GM19467 (cell line): ENCODE measurements around the gene ASPG.

ENCODE experiments used
- ATAC-seq: cut with Tn5 transposase; IDR thresholded peaks from one replicate; pipeline ENCODE4 v1.9.1; 2021; ENCODE audit warnings: mild to moderate bottlenecking, moderate library complexity; ENCODE audit not compliant: unreplicated experiment

Gene ASPG

DNA sequence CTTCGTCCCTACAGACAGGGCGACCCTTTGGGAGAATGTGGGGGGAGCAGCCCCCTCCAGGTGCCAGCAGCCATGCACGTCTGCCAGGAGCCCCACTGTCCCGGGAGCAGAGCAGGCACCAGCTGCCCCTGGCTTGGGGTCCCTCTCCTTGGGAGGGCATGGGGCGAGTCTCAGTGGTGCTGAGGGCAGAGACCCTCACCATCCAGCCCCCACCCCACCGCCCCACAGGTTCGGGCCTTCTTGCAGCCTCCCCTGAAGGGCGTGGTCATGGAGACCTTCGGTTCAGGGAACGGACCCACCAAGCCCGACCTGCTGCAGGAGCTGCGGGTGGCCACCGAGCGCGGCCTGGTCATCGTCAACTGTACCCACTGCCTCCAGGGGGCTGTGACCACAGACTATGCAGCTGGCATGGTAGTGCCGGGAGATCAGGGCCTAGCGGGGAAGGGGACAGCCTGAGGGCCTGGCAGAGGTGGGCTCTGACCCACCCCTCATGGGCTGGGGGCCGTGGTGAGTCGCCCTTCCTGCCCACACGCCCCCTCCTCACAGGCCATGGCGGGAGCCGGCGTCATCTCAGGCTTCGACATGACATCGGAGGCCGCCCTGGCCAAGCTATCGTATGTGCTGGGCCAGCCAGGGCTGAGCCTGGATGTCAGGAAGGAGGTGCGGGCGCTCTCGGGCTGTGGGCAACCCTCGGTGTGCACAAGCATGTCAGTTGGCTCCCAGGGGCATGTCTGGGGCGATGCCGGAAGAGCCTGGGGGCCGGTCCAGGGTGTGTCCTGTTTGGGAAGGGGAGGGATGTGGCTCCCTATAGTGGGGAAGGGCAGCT, 18.8 kb downstream of the ASPG start:
- no peak for ATAC-seq

DNA sequence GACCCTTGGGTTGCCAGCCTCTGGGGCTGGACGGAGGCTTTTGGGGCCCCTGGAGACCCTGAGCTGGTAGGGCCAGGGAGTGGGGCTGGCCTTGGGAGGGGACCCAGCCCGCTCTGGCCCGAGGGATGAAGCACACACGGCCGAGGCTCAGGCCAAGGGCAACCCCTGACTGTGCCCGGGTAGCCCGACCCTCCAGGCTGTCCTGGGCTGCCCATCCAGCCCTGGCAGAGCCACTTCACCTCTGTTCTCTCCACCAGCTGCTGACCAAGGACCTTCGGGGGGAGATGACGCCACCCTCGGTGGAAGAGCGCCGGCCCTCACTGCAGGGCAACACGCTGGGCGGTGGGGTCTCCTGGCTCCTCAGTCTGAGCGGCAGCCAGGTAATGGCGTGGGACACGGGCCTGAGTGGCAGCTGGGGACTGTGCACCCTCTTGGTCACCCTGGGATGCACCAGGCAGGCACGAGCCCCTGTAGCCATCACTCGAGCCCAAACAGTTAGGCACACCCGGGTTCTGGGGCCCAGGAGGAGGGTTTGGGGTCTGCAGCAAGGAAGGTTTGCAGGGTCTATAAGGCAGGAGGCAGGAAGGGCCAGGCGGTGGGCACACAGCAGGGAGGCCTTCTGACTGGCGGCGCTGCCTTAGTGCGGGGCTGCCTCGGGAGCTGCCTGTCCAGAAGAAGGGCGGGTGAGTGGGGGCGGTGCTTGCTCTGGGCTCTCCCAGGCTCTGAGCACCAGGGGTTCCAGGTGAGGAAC, 19.7 kb downstream of the ASPG start:
- ATAC-seq: no peak

DNA sequence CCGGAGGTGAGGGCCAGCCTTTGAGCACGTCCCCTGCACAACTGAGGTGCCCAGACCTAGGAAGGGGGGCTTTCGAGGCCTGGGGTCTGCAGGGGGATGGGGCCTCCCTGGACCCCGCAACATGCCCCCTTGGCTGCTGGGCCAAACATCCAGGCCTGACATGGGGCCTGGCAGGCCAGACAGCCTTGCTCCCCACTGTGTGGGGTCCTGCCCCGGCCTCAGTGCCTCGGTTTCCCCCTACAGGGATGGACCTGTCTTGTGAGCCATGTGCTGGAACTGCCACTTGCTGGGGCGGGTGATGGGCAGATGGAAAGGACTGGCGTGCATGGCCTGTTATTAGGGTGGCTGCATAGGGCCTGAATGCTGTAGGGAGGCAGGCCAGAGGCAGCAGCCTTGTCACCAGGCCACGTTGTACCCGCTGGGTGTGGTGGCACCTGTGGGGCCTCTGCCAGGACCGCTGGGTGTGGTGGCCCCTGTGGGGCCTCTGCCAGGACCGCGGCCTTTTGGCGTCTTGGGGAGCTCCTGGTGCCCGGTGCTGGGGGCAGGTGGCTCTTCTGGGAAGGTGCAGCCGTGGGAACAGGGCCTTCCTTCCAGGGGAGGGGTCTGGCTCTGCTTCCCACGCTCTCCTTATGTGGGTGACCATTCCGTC, 20.4 kb downstream of the ASPG start:
- no peak for ATAC-seq

DNA sequence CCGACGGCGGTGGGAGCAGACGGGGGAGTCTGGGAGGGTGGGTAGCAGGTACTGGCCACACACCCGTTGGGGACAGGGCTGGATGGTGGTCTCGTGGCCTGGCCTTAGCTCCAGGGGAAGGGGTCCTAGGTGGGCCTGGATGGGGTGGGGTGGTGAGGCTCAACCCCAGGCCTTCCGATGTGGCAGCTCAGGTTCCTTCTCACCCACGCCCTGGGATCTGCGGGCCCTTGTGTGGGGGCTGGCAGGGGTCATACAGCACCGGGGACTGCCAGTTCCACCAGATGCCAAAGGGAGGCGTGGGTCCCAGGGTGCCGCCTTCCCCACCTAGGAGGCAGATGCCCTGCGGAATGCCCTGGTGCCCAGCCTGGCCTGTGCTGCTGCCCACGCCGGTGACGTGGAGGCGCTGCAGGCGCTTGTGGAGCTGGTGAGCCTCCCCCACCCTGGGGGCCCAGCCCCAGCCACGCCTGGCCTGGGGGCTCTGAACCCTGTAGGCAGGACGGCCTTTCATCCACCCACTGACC, 21.0 kb downstream of the ASPG start:
- ATAC-seq: no peak

DNA sequence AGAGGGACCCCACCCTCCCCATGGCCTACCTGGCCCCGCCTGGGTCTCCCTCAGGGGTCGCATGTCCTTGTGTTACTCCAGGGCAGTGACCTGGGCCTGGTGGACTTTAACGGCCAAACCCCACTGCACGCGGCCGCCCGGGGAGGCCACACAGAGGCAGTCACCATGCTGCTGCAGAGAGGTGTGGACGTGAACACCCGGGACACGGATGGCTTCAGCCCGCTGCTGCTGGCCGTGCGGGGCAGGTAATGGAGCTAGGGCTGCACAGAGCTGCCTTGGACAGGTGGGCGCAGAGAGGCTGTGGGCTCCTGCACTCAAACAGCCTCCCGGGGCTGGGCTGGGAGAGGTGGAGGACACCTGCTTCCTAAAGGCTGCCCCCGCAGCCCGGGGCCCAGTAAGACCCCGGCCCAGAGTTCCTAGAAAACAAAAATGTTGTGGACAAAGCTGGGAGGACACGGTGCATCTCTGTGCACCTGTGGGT, 21.6 kb downstream of the ASPG start:
- no peak for ATAC-seq

DNA sequence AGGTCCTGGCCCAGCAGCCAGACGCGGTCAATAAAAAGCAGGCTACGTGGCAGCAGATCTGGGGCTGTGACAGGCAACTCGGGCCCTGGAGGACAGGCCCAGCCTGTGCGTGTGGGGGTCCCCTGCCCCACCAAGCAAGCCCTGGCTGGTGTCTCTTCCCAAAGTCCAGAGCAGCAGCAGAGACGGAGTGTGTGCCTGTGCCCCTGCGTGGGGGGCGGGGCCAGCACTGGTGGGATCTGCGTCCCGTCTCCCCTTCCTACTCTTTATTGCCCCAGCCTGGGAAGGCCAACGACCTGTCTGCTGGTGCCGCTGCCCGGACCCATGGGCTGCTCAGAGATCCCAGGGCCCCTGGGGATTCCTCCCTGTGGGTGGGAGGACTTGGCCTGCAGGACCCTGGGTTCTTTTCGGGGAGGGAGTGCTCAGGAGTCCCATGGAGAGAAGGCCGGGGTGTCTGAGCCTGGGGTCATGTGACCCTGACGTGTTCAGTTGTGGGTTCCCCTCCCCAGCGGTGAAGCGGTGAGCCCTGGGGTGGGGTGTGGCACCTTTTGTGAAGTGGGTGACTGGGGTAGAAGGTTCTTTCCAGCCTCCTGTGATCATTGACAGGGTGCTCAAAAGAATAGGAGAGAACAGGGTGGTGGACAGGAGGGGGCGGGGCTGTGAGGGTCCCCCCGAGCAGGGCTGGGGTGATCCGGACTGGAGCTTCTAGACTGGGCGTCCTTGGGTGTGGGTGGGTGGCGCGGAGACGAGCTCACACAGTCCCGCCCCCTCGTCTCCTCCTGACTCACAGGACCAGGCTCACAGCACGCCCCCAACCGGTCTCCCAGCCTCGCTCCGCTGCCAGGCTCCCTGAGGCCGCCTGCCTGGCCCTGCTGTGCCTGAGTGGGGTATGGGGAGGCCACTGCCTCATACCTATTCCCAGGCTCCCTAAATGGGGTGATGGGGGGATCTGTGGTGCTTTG, 22.4 kb downstream of the ASPG start:
- ATAC-seq: no peak

DNA sequence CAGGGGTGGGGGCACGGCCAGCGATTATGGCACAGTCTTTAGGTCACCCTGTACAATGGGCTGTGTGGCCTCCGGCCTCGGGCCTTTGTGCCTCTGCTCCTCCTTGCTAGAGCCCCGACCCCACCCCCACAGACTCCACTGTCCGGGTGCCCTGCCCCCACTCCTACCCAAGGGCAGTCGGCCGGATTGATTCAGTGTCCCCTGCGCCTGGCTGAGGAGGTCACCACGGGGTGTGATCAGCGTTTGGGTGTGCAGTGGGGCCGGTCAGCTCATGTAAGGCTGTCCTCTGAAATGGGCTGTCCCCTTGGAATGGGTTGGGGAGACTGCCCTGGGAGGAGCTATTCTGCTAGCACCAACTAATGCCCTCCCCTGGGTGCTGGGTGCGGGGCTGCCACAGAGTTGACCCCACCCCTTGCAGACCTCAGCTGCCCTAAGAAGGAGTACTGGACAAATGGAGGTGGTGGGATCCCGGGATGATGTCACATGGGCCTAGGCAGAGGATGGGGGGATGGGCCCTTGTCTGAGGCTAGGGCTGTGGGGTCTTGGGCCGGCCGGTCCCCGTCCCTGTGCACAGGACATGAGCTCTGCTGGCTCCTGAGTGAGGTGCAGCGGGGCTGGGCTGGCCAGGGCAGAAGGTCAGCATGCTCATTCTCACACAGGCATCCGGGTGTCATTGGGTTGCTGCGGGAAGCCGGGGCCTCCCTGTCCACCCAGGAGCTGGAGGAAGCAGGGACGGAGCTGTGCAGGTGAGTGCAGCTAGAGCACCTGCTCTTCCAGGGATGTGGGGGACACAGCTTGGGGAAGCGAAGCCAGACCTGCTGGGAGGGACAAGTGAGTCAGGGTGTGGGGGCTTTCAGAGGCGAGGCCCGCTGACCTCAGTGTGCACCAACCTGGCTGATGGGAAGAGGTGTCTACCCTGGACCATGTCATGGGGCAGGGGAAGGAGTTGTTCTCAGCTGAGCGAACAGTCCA, 23.4 kb downstream of the ASPG start:
- ATAC-seq: no peak

DNA sequence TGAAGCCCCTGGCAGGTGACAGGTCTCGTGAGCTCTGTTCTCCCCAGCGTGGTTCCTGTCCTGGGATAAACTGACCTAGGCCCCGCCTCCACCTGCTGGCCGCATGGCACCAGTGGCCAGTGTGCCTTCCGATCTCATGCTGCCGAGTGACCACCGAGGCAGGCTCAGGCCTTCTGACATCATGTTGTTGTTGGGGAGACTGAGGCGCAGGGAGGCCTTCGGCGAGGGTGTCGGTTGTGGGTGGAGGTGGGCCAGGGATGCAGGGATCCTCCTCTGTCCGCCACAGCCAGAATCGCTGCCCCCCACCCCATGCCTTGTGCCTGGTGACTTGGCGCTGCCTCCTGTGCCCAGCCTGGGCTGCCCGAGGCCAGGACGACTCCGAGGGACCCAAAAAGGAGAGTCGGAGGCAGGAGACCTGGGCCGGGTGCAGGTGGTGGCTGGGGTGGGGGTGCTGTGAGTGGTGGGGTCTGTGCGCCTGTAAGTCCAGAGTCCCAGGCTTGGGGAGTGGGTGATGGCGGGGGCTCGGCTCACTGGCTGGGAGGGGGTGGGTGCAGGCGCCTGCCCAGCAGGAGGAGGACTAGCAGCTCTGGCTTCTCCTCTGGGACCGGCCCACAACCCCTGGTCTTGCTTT, 24.3 kb downstream of the ASPG start:
- ATAC-seq: no peak

DNA sequence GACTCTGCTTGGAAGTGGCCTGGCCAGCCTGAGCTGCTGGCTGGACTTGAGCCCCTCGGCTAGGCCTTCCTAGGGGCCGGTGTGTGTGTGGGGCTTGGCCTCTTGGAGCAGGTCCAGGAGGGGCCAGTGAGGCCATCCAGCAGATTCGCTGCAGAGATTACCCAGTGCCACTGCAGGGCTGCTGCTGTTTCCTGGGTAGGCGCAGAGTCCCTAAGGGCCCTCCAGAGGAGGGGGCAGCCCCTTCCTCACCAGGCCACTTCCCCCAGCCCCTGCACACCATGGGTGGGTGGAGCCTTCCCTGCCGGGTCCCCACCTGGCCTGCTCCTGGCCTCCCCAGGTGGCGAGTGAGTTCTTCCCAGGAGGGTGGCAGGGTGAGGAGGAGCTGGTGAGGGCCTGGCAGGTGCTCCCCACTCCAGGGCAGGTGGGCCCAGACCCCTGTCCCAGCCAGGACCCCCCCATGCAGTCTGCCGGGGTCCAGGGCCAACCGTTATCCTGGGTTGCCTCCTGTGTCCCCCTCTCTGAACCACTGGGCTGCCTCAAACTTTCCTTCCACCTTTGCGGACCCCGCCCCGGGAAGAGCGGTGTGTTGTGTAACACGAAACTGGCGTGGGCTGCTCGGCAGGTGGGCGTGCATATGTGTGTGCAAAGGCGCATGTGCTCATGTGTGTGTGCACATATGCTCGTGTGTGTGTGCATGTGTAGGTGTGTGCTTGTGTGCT, 25.1 kb downstream of the ASPG start:
- ATAC-seq: no peak

DNA sequence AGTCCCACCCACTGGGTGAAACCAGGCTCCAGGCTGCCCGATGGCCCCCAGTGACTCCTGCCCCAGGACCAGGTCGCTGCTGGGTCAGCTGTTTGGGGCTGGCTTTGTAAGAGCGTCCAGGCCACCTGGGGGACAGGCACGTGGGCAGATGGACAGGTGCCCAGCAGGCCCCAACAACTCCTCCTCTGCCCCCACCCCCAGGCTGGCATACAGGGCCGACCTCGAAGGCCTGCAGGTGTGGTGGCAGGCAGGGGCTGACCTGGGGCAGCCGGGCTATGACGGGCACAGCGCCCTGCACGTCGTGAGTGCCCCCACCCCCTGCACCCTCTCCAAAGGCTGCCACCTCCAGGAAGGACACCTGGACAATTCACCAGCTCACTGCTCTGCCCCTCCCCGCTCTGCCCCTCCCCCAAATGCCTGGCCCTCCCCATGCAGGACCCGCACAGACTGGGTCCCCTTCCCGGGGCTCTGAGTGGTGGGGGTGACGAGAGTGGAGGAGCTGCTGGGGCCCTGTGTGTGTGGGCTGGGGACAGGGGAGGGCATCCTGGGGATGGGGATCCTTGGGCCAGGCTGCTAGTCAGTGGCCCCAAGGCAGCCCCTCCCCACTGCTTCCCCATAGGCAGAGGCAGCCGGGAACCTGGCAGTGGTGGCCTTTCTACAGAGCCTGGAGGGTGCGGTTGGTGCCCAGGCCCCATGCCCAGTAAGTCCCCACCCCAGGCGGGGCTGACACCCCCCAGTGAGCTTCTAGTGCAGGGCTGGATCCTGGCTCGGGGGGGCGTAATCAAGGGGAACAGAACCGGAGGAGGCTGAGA, 26.0 kb downstream of the ASPG start:
- no peak for ATAC-seq

DNA sequence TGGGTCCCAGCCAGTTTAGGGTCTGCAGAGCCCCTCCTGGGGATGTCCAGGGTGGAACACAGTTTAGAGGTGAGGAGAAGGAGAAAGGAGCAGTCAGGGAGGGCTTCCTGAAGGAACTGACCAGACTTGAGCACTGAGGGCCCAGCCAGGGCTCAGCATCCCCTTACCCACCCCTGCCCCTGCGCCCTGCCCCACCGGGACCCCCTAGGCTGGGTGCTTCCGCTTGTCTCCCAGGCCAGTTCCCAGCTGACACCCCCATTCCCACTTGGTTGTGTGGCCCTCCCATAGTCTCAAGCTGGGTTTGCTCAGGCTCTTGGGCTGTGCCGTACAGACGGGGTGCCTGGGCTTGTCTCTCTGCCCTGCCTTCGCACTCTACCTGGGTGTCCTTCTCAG, 26.6 kb downstream of the ASPG start:
- no peak for ATAC-seq

DNA sequence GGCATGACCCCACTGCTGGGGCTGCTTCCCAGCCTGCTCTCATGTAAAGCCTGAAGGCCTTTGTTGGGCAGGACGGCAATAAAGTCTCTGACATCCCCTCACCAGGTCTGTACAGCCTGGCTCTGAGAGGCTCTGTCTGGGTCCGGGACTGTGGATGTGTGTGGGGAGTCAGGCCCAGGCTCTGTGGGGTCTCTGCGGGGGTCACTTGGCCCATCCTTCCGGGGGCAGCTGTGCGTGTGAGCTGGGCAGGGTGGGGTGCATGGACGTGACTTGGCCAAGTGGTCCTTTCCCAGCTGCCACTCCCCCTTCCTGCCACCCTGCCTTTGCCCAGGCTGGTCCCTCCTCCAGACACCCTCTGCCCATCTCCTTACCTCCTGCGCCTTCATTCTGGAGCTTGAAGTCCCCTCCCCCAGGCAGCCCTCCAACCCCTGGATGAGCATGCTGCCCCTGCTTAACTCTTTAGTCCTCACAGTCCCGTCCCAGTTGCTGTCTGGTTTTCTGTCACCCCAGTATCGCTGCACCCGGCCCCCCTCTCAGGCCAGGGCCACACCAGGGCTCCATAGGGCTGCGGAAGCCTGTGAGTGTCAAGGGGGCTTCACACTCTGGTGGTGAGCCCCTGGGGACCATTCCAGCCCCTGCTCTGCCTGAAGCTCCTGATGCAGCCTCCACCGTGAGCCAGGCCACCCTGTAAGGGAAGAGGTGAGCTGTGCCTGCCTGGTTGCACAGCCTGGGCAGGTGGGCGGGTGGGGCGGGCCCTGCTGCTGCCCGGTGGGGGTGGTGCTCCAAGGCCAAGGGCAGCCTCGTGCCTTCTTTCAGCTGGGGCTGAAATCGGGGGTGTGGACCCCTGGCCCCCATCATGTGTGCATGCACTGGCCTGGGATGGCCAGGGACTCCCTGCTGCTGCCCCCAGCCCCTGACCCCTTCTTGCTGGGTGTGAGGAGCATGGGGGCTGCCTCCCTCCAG, 27.4 kb downstream of the ASPG start:
- no peak for ATAC-seq

DNA sequence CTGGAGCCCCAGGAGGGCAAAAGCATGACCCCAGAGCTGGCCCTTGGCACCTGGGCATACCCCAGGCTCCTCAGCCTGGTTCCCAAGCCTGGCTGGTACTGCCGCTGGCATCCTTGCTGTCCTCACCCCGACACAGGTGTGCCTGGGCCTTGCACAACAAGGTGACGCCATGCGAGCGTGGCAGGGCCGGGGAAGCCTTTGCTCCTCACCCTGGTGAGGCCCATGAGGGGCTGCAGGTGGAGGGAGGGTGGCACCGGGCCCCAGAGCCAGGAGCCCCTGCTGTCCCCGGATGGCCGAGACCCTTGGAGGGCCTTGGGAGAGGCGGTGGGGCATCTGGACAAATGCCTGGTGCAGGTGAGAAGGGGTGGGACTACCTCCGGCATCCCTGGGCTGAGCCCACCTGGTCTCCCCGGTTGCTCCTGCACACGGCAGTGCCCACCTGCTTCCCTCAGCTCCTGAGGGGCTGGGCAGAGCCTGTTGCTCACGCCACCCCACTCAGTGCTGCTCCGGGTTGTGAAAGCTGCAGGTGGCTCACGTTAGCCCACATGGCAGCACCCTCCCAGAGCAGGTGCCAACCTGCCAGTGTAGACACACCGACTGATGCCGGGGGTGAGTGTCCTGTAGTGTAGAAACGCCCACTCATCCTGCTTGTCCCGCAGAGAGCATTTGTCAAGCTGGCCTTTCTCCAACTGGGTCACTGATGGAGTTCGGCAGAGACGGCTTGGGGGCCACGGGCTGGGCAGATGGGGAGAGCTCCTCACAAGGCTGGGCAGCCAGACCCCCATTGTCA, 28.3 kb downstream of the ASPG start:
- no peak for ATAC-seq

DNA sequence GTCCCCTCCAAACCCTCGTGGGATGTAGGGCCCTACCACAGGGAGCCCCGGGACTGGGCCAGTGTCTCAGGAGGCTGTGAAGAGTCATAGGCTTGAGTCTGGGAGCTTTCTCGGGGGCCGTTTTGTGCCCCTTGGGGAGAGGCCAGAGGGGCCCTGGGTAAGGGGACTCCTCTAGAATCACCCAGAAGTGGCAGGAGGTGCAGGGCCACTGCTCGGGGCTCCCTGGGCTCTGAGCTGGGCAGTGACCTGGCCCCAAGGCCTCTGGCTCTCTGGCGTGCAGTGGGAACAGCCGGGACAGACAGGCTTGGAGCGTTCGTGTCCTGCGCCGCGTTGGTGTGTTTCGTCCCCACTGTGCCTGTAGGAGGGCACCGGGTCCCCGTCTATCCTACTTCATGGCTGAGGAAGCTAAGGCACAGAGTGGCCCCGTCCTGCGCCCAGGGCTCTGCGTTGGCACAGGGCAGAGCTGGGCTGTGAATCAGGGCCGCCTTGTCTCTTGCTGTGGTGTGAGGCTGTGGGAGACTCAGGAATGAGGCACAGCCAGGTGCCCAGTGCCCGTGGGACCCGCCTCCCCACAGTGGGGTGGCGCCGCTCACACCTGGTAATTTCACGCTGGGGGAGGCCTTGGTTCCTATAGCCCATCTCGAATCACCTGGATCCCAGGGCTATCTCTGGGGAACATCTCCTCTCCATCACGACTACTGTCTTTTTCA, 29.1 kb downstream of the ASPG start:
- no peak for ATAC-seq

DNA sequence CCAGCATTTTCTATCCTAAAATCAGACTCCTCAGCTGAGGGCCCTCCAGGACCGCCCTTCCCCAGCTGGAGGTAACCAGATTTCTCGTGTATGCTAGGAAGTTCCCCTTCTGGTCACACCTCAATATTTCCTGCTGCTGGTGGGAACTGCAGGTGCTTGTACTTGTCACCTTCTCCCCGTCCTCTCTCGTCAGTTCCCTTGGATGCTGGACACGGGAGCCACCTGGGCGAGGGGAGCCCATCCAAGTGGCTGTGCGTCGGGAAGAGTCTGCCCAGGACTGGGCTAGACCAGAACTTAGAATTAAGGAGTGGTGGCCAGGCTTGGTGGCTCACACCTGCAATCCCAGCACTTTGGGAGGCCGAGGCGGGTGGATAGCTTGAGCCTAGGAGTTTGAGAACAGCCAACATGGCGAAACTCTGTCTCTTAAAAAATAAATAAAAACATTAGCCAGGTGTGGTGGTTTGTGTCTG, 29.7 kb downstream of the ASPG start:
- ATAC-seq: no peak
